Neural crest cell (in vitro differentiated cells): ENCODE data around the gene CEACAM16. TPM values are rescaled to one million over a fixed set of nuclear protein-coding genes. Genes with fewer than 3 reads are reported as not detected.

ENCODE experiments used
- DNase-seq: peaks from one replicate; pipeline ENCODE4 v3.0.0; 2021; ENCODE audit warnings: low read depth, mixed read lengths, low spot score
- H3K27ac Mint-ChIP-seq: one replicate; pipeline ENCODE4 v1.8.0; 2021; ENCODE audit warnings: mild to moderate bottlenecking, mixed read lengths; ENCODE audit not compliant: unreplicated experiment
- H3K27me3 Mint-ChIP-seq: 2 replicates; pipeline ENCODE4 v1.8.0; 2021; ENCODE audit warnings: low read depth, mild to moderate bottlenecking, mixed read lengths
- H3K36me3 Mint-ChIP-seq: 2 replicates; pipeline ENCODE4 v1.8.0; 2021; ENCODE audit warnings: low read depth, mild to moderate bottlenecking, mixed read lengths
- H3K4me1 Mint-ChIP-seq: 2 replicates; pipeline ENCODE4 v1.8.0; 2021; ENCODE audit warnings: mixed read lengths
- H3K4me3 Mint-ChIP-seq: one replicate; pipeline ENCODE4 v1.8.0; 2021; ENCODE audit warnings: mild to moderate bottlenecking, mixed read lengths
- H3K9me3 Mint-ChIP-seq: 2 replicates; pipeline ENCODE4 v1.8.0; 2021; ENCODE audit warnings: mixed read lengths
- total RNA-seq: library from RNA; stranded (reverse); gene quantifications from 2 replicates; pipeline ENCODE4 v1.2.1, GENCODE V29; 2021
- TF ChIP-seq, protein P1 (sequence below): fragments of 200-600 bp; sonication (generic); conservative IDR thresholded peaks from 2 replicates; pipeline ENCODE4 v1.5.0; 2021; ENCODE audit warnings: antibody characterized with exemption, mild to moderate bottlenecking

Gene CEACAM16
- total RNA-seq, 1 donor from 2014 or later = not detected

DNA sequence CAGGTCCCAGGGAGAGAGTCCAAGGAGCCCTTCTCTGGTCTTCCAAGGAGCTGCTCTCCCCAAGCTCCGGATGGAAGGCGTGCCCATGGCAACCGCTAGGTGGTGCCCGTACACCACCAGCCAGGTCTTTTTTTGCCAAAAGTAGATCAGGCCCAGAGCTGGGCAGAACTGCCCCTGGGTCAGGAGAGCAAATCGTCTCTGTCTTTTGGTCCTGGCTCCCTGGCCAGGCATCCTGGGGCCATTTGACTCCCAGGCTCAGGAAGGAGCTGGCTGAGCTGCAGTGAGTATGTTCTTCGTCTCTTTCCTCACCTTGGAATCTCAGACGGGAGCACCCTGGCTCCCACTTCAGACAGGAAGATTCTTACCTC, 25.0 kb downstream of the CEACAM16 start:
- H3K4me3 Mint-ChIP-seq = no peak overlapping the region

GRCh38 chr19:44725251-44725650, 26.3 kb downstream of the CEACAM16 start:
- no peaks in the 10 kb centered on the region for H3K36me3 Mint-ChIP-seq
- no peak overlapping the region for H3K27ac Mint-ChIP-seq
- no peak overlapping the region for H3K4me3 Mint-ChIP-seq
- no peak for DNase-seq
- TF ChIP-seq, protein P1, sequence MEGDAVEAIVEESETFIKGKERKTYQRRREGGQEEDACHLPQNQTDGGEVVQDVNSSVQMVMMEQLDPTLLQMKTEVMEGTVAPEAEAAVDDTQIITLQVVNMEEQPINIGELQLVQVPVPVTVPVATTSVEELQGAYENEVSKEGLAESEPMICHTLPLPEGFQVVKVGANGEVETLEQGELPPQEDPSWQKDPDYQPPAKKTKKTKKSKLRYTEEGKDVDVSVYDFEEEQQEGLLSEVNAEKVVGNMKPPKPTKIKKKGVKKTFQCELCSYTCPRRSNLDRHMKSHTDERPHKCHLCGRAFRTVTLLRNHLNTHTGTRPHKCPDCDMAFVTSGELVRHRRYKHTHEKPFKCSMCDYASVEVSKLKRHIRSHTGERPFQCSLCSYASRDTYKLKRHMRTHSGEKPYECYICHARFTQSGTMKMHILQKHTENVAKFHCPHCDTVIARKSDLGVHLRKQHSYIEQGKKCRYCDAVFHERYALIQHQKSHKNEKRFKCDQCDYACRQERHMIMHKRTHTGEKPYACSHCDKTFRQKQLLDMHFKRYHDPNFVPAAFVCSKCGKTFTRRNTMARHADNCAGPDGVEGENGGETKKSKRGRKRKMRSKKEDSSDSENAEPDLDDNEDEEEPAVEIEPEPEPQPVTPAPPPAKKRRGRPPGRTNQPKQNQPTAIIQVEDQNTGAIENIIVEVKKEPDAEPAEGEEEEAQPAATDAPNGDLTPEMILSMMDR = no peak
- H3K4me1 Mint-ChIP-seq = no peaks in the 10 kb centered on the region
- H3K9me3 Mint-ChIP-seq = no peaks in the 10 kb centered on the region
- peaks cover 2% of the 10 kb centered on the region for H3K27me3 Mint-ChIP-seq

More for the DNA sequence above, 25.0 kb downstream of the CEACAM16 start:
- TF ChIP-seq, protein P1 = peak; percentile 98
- peak; percentile 75 for DNase-seq
- peaks cover 4% of the 10 kb centered on the region for H3K4me1 Mint-ChIP-seq
- H3K36me3 Mint-ChIP-seq = no peaks in the 10 kb centered on the region
- no peaks in the 10 kb centered on the region for H3K9me3 Mint-ChIP-seq
- H3K27me3 Mint-ChIP-seq = peaks cover 2% of the 10 kb centered on the region
- H3K27ac Mint-ChIP-seq = no peak overlapping the region

GRCh38 chr19:44725684-44726083, 26.7 kb downstream of the CEACAM16 start:
- no peak for DNase-seq
- Mint-ChIP-seq H3K4me3 (no peak overlapping the region), H3K9me3 (no peaks in the 10 kb centered on the region), H3K27me3 (peaks cover 2% of the 10 kb centered on the region), H3K36me3 (no peaks in the 10 kb centered on the region), H3K4me1 (no peaks in the 10 kb centered on the region), H3K27ac (no peak overlapping the region)
- TF ChIP-seq, protein P1 = no peak

GRCh38 chr19:44726465-44726864, 27.5 kb downstream of the CEACAM16 start:
- H3K27me3 Mint-ChIP-seq = peaks cover 2% of the 10 kb centered on the region
- H3K4me1 Mint-ChIP-seq = no peaks in the 10 kb centered on the region
- no peaks in the 10 kb centered on the region for H3K36me3 Mint-ChIP-seq
- no peak overlapping the region for H3K4me3 Mint-ChIP-seq
- TF ChIP-seq, protein P1 = no peak
- no peaks in the 10 kb centered on the region for H3K9me3 Mint-ChIP-seq
- no peak overlapping the region for H3K27ac Mint-ChIP-seq
- DNase-seq = no peak

DNA sequence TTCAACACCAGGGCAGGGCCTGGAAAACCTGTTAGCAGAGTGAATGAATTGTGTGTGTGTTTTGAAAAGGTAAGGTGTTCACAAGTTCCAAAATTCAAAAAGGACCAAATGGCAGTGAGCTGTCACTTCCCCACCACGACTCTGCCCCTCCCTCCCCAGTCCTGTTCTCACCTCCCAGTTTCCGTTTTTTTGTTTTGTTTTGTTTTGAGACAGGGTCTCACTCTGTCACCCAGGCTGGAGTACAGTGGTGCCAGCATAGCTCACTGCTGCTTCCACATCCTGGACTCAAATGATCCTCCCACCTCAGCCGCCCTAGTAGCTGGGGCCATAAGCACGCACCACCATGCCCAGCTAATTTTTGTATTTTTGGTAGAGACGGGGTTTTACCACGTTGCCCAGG, 29.2 kb downstream of the CEACAM16 start:
- Mint-ChIP-seq H3K27ac (no peak overlapping the region), H3K9me3 (no peaks in the 10 kb centered on the region), H3K4me1 (no peaks in the 10 kb centered on the region), H3K27me3 (peaks cover 5% of the 10 kb centered on the region), H3K36me3 (no peaks in the 10 kb centered on the region), H3K4me3 (no peak overlapping the region)
- TF ChIP-seq, protein P1 = no peak
- no peak for DNase-seq
